ENCODE data around the gene MEIS2. TPM values are rescaled to one million over a fixed set of nuclear protein-coding genes. Genes with fewer than 3 reads are reported as not detected.

MEIS2 gene
- total and polyA plus RNA-seq, 2 experiments from 2014 or later, result 0.27 TPM; not detected in 1

DNA sequence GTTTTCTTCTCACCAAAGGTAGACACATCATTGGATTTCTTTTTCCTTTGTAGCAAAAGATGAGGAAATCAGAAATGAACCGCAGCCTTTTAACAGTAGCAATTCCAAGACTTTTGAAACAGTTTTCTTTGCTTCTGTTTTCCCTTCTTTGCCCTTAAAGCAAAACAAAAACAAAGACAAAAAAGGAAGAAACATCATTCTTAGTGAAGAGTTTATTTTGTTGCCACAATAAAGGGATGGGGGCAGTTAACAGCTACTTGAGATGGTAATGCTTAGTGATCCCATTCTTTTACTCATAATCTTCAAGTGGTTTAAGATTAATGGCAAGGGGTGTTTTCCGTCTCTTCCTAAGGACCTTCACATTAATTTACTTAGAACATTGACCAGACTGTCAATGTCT is 218.8 kb downstream of the MEIS2 start (continued):
- no peak for TF ChIP-seq ZNF462 (CRISPR knock-in tag; IDR thresholded peaks at IDR 0.05)

- Histone ChIP-seq H3F3A (replicated peaks; ENCODE audit: low read depth) (peaks cover 34% of the 10 kb centered on the region; the same call in 1 of the 2 replicates), H3K36me3 (ENCODE audit: insufficient read depth) (no peaks in the 10 kb centered on the region), H3K79me2 (replicated peaks; ENCODE audit: insufficient read depth) (no peaks in the 10 kb centered on the region), H3K4me3 (peak overlapping the region; percentile 62), H3K9me2 (ENCODE audit: insufficient read depth) (no peaks in the 10 kb centered on the region), H4K20me1 (replicated peaks; ENCODE audit: insufficient read depth) (peaks cover 18% of the 10 kb centered on the region; the same call in 1 of the 2 replicates), H2AFZ (no peak overlapping the region), H3K4me2 (peak overlapping the region; percentile 82), H3K4me1 (ENCODE audit: insufficient read depth) (peaks cover 79% of the 10 kb centered on the region), H3K27ac (ENCODE audit: low read depth) (no peak overlapping the region), H3K27me3 (ENCODE audit: insufficient read depth) (peaks cover 100% of the 10 kb centered on the region)
- Mint-ChIP-seq H3K27ac (no peak overlapping the region), H3K36me3 (ENCODE audit: low read depth) (no peaks in the 10 kb centered on the region), H3K4me3 (peak overlapping the region; percentile 75), H3K4me1 (peaks cover 69% of the 10 kb centered on the region), H3K9me3 (no peaks in the 10 kb centered on the region), H3K27me3 (ENCODE audit: insufficient read depth, low read depth, poor library complexity) (peaks cover 90% of the 10 kb centered on the region)
- TF ChIP-seq EZH2 (IDR thresholded peaks at IDR 0.05; ENCODE audit: low read depth, unreplicated experiment) (peak; percentile 39), POLR2AphosphoS5 (IDR thresholded peaks at IDR 0.05; ENCODE audit: low read depth) (no peak)
- ATAC-seq (no peak), DNase-seq (ENCODE audit: low spot score) (no peak)
Observed at GRCh38 chr15:36880913-36881460, 219.4 kb downstream of the MEIS2 start.
